Gastrocnemius medialis (tissue), 4 donors: ENCODE data around the gene ZBBX. TPM values are rescaled to one million over a fixed set of nuclear protein-coding genes. Genes with fewer than 3 reads are reported as not detected.
A peak's percentile ranks its signal among the peaks of the same experiment; 100 is the strongest.

Experiments used
- ATAC-seq, 2 donors: fragments of 150-250 bp; one replicate each; pipeline ENCODE4 v1.9.1; 2016
- DNase-seq, 2 donors: peaks; one replicate each; pipeline ENCODE4 v3.0.0-alpha.2; 2019
- H3K27ac ChIP-seq, 4 donors: fragments of 200-600 bp; sonication (generic); 1 replicate in 1 of 4; 2 replicates in 3 of 4; pipeline ENCODE4 v1.5.1; 2016 to 2018; ENCODE audit warnings: mild to moderate bottlenecking in 2 of 4, moderate library complexity in 1 of 4
- H3K27me3 ChIP-seq, 3 donors: fragments of 200-600 bp; sonication (generic) in 2 of 3; 1 replicate in 1 of 3; 2 replicates in 2 of 3; pipeline versions ENCODE4 v1.5.1 to v1.6.0; 2016 to 2019; ENCODE audit warnings: mild to moderate bottlenecking in 1 of 3, moderate library complexity in 1 of 3
- H3K36me3 ChIP-seq, 2 donors: fragments of 200-600 bp; sonication (generic) in 1 of 2; one replicate each; pipeline ENCODE4 v1.5.1; 2017 to 2018
- H3K4me1 ChIP-seq, 2 donors: fragments of 200-600 bp; sonication (generic) in 1 of 2; one replicate each; pipeline ENCODE4 v1.5.1; 2016 to 2017; ENCODE audit warnings: mild to moderate bottlenecking in 2 of 2
- H3K4me3 ChIP-seq, 4 donors: fragments of 200-600 bp; sonication (generic) in 3 of 4; 1 replicate in 1 of 4; 2 replicates in 3 of 4; pipeline ENCODE4 v1.5.1; 2016 to 2019; ENCODE audit warnings: mild to moderate bottlenecking in 2 of 4
- H3K9me3 ChIP-seq, 3 donors: fragments of 200-600 bp; sonication (generic) in 2 of 3; 1 replicate in 1 of 3; 2 replicates in 2 of 3; pipeline ENCODE4 v1.5.1; 2016 to 2019
- POLR2A ChIP-seq, 2 donors: fragments of 450-650 bp; IDR thresholded peaks; one replicate each; pipeline ENCODE4 v1.6.1; 2017; ENCODE audit warnings: antibody characterized with exemption in 2 of 2, mild to moderate bottlenecking in 2 of 2, moderate library complexity in 2 of 2
- in situ Hi-C, 4 donors: fragments of 200-750 bp; cut with MboI; loops; one replicate each; pipeline versions ENCODE4 v1.15.0 to v1.8.0; 2017; ENCODE audit warnings: low sequenced_read_pairs in 4 of 4
- intact Hi-C: fragments of 100-400 bp; cut with DNase I; formaldehyde crosslinking; loops from one replicate; pipeline ENCODE4 v1.15.1; 2023; ENCODE audit warnings: low total_unique reads
- total RNA-seq, 4 donors: library from RNA; depleted of rRNA; stranded (reverse); fragments of >200 nt; gene quantifications; one replicate each; pipeline versions ENCODE4 v1.1.0 to v1.2.3, GENCODE V29; 2016
- TF ChIP-seq, protein P1 (sequence below), 5 experiments: fragments of 450-650 bp in 3 of 5; fragments of 200-600 bp in 2 of 5; sonication (generic) in 2 of 5; IDR thresholded peaks in 4 of 5; conservative IDR thresholded peaks in 1 of 5; 1 replicate in 4 of 5; 2 replicates in 1 of 5; pipeline ENCODE4 v1.5.1; 2016 to 2019; ENCODE audit warnings: antibody characterized with exemption in 5 of 5, mild to moderate bottlenecking in 3 of 5, moderate library complexity in 3 of 5

ZBBX gene
- total RNA-seq, 4 donors from 2014 or later = not detected

DNA sequence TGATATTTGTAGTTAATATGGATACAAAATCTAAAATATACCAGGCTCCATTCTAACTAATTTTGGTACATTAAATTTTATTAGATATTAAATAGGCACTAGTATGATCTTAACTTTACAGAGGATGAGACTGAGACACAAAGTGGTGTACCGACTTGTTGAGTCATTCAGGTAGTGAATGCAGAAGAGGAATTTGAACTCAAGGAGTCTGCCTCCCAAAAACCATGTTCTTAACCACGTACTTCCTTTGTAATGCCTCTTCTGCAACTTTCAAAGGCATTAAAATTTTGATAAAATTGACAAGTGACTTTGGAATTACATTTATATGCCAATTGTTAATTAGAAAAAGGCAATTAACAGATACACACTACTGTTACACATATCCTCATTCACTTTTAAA is 61.8 kb downstream of the ZBBX start:
- no peak for TF ChIP-seq POLR2A (IDR thresholded peaks at IDR 0.05)
- TF ChIP-seq, protein P1, sequence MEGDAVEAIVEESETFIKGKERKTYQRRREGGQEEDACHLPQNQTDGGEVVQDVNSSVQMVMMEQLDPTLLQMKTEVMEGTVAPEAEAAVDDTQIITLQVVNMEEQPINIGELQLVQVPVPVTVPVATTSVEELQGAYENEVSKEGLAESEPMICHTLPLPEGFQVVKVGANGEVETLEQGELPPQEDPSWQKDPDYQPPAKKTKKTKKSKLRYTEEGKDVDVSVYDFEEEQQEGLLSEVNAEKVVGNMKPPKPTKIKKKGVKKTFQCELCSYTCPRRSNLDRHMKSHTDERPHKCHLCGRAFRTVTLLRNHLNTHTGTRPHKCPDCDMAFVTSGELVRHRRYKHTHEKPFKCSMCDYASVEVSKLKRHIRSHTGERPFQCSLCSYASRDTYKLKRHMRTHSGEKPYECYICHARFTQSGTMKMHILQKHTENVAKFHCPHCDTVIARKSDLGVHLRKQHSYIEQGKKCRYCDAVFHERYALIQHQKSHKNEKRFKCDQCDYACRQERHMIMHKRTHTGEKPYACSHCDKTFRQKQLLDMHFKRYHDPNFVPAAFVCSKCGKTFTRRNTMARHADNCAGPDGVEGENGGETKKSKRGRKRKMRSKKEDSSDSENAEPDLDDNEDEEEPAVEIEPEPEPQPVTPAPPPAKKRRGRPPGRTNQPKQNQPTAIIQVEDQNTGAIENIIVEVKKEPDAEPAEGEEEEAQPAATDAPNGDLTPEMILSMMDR (IDR thresholded peaks at IDR 0.05 in 4 of 5, conservative IDR thresholded peaks at IDR 0.05 in 1 of 5) = no peak
- Histone ChIP-seq H3K4me1 (no peaks in the 10 kb centered on the region), H3K27ac (no peak overlapping the region), H3K9me3 (no peaks in the 10 kb centered on the region), H3K4me3 (no peak overlapping the region), H3K27me3 (no peaks in the 10 kb centered on the region), H3K36me3 (no peaks in the 10 kb centered on the region)
- no peak for ATAC-seq
- DNase-seq = no peak
- in situ Hi-C loops = no loop called here
- intact Hi-C loops = no loop called here

GRCh38 chr3:167306319-167306718 is 73.8 kb downstream of the ZBBX start:
- Histone ChIP-seq H3K4me1 (peaks cover 20 to 21% of the 10 kb centered on the region in 2 donors), H3K27ac (no peak overlapping the region), H3K27me3 (no peaks in the 10 kb centered on the region), H3K4me3 (no peak overlapping the region), H3K36me3 (no peaks in the 10 kb centered on the region), H3K9me3 (no peaks in the 10 kb centered on the region)
- DNase-seq (no peak), ATAC-seq (no peak)
- intact Hi-C loops (no loop called here), in situ Hi-C loops (no loop called here)
- TF ChIP-seq, protein P1 (IDR thresholded peaks at IDR 0.05 in 4 of 5, conservative IDR thresholded peaks at IDR 0.05 in 1 of 5) = no peak
- TF ChIP-seq POLR2A (IDR thresholded peaks at IDR 0.05) = no peak

DNA sequence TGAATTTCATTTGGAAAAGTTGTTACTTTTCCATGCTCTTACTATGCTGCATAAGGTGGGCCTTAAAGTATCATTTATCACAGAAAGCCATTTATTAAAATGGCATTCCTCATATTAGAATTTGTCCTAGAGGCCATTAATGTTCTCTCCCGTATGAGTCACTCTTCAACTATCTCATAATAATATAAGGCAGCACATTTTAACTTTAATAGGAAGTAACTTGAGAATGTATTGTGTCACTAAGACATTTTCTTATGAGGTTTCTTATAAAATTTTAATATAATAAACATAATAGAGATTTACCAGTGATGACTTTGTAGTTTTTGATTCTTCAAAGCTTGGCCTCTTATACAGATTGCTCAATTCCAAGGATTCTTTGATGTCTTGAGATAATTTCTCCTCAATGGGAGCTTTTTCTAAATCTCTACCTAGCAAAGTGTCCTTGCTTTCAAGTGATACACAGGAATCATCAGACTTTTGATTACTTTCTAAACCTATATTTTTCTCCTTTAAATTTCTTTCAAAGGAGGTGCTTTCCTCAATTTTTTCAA is 74.7 kb downstream of the ZBBX start:
- H3K27me3 ChIP-seq = no peaks in the 10 kb centered on the region
- no peak for TF ChIP-seq POLR2A (IDR thresholded peaks at IDR 0.05)
- TF ChIP-seq, protein P1 (IDR thresholded peaks at IDR 0.05 in 4 of 5, conservative IDR thresholded peaks at IDR 0.05 in 1 of 5) = no peak
- DNase-seq (no peak), ATAC-seq (no peak)
- no peaks in the 10 kb centered on the region for H3K9me3 ChIP-seq
- no peaks in the 10 kb centered on the region for H3K36me3 ChIP-seq
- H3K4me3 ChIP-seq = no peak overlapping the region
- no peak overlapping the region for H3K27ac ChIP-seq
- intact Hi-C loops (no loop called here), in situ Hi-C loops (no loop called here)
- H3K4me1 ChIP-seq = peaks cover 20 to 21% of the 10 kb centered on the region in 2 donors

DNA sequence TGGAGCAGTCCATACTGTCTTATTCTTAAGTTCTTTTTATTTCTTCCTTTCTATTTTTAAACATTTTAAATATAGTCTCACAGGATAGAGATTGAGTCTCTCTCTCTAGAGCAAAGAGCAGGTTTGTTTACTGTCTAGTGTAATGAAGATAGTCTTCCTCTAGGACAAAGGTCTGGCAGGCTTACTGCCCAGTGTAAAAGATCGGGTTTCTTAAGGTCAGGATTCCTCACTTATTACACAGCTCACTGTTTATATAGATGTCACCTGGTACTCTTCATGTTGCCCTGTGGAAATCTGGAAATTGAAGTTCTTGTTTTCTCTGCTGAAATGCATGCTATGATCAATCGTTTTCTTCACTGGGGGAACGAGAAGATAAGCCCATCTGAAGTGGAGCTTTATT is 76.0 kb downstream of the ZBBX start:
- H3K9me3 ChIP-seq = no peaks in the 10 kb centered on the region
- TF ChIP-seq, protein P1 (IDR thresholded peaks at IDR 0.05 in 4 of 5, conservative IDR thresholded peaks at IDR 0.05 in 1 of 5) = no peak
- no peak for TF ChIP-seq POLR2A (IDR thresholded peaks at IDR 0.05)
- peaks cover 30 to 33% of the 10 kb centered on the region in 2 donors for H3K4me1 ChIP-seq
- no peak overlapping the region for H3K4me3 ChIP-seq
- no peaks in the 10 kb centered on the region for H3K27me3 ChIP-seq
- DNase-seq (peak; percentile 56 to 70), ATAC-seq (peak; percentile 100)
- peak overlapping the region; percentile 55 to 75 (median 64) for H3K27ac ChIP-seq
- intact Hi-C loops = no loop called here
- in situ Hi-C loops = no loop called here
- H3K36me3 ChIP-seq = no peaks in the 10 kb centered on the region

DNA sequence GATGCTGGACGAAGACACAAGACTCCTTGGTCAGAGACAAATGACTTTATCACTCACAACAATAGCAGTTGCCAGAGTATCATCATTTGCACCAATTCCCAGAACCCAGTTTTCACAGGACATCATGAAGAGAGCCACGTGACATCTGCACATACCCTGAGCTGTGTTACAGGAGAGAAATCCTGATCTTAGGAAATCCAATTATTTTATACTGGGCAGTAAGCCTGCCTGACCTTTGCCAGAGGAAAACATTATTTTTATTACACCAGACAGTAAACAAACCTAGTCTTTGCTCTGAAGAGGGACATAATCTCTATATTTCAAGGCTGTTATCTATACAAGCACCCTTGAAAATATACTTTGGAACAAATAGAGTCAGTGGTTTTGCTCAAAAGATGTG is 77.4 kb downstream of the ZBBX start:
- in situ Hi-C loops = no loop called here
- Histone ChIP-seq H3K4me3 (no peak overlapping the region), H3K36me3 (no peaks in the 10 kb centered on the region), H3K9me3 (no peaks in the 10 kb centered on the region), H3K27ac (peak overlapping the region in 3 of 4 donors; percentile 27 to 69 (median 62)), H3K4me1 (peaks cover 30 to 33% of the 10 kb centered on the region in 2 donors), H3K27me3 (no peaks in the 10 kb centered on the region)
- intact Hi-C loops = no loop called here
- no peak for DNase-seq
- no peak for ATAC-seq
- TF ChIP-seq POLR2A (IDR thresholded peaks at IDR 0.05) = no peak
- TF ChIP-seq, protein P1 (IDR thresholded peaks at IDR 0.05 in 4 of 5, conservative IDR thresholded peaks at IDR 0.05 in 1 of 5) = no peak
